Measurements from ENCODE around the gene FCER1G. TPM values are rescaled to one million over a fixed set of nuclear protein-coding genes. Genes with fewer than 3 reads are reported as not detected.

FCER1G gene
- 0.26 and 0.49 TPM in 2 replicates for total RNA-seq

DNA sequence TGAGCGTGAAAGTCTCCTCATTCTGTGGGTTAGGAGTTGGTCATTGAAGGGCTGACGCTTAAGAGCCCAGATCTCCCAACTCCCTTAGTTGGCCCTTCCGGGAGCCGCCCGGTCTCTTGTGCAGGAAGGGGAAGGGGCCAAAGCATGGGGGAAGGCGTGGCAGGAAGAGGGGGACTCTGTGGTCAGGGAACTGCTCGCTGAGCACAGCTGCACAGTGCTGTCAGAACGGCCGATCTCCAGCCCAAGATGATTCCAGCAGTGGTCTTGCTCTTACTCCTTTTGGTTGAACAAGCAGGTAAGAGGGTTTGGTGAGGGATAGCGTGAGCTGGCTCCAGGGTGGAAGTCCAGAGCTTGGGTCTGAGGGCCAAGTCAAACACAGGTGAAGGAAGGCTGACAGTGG is at the start of gene FCER1G:
TSS of gene FCER1G (plus strand) at position 220 of the 400 bp plus-strand sequence. CDS start at position 247, 27 bp downstream.
- no peak for DNase-seq (ENCODE audit: low read depth, low spot score)

DNA sequence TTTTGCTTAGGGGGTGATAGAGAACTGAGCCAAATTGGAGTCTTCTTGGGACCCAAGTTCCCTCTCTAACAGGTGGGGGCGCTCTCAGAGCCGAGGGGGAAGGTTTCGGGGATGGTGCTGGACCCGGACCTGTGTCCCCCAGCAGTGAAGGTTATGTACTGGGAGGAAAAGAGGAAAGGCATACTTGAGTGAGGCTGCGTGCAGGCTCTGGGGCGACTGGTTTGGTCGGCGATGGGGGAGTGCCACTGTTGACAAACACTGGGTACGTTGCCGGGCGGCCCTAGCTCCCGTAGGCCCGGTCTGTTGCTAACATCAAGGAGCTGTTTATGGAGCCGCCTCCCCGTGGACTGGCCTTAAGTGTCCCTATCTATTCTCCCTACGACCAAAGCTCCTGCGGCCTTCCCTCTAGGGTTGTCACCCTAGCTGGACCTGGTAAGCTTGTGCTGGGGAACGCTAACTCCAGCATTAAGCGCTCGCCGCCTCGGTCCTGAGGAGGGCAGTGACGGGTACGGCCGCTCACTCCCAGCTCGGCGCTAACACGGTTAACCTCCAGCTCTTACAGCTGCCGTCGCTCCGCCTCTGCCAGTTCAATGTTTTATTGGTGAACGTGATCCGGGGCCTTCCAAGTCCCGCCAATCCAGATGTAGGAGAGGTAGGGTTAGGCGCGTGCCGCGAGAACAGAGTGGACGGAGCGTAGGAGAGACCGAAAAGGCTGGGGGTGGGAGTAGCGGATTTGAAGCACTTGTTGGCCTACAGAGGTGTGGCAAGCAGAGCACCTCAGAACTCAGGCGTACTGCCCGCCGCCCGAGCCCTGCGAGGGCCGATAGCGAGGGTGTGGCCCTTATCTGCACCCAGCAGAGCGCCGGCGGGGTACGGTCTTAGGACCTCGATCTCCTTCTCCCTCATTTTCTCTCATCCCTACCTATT is 49.1 kb upstream of the FCER1G start, which contains the start of gene PPOX:
TSS of gene PPOX (plus strand) at position 685 of the 927 bp plus-strand sequence. CDS start 422 bp downstream, outside the sequence.
- DNase-seq (ENCODE audit: low read depth, low spot score), result peak; percentile 96

DNA sequence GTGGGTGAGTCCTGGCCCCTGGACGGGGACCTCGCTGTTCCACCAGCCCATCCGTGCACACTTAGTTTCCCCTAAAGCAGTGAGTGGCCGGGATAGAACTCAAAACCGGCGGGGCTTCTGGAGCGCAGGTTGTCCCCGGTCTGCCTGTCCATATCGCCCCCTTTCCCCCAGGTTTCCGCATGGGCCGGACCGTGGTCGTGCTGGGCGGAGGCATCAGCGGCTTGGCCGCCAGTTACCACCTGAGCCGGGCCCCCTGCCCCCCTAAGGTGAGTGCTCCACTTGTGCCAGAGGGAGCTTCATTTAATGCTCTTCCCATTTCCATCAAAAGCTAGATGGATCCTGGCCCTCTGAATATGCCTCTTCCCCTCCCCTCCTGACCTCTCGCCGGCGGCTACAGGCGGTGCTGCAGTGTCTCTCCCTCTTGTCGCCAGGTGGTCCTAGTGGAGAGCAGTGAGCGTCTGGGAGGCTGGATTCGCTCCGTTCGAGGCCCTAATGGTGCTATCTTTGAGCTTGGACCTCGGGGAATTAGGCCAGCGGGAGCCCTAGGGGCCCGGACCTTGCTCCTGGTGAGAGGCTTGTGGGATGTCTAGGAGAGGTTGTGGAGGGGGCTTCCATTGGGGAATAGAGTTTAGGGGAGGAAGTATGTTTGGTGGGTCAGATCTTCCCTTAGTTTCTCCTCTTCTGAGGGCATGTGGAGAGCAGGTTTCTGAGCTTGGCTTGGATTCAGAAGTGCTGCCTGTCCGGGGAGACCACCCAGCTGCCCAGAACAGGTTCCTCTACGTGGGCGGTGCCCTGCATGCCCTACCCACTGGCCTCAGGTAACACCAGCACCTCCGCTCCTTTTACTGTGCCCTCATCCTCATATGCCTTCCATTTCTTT is 48.2 kb upstream of the FCER1G start:
- DNase-seq (ENCODE audit: low read depth, low spot score), result no peak

DNA sequence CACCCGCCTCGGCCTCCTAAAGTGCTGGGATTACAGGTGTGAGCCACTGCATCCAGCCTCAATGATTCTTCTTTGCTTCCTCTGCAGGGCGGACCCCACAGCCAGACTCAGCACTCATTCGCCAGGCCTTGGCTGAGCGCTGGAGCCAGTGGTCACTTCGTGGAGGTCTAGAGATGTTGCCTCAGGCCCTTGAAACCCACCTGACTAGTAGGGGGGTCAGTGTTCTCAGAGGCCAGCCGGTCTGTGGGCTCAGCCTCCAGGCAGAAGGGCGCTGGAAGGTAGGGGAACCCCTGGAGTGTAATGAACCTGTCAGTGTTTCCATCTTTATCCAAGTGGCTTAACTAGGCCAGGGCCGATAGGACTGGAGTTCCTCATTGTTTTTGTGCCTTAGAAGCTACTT is 46.2 kb upstream of the FCER1G start:
- DNase-seq (ENCODE audit: low read depth, low spot score), result no peak

DNA sequence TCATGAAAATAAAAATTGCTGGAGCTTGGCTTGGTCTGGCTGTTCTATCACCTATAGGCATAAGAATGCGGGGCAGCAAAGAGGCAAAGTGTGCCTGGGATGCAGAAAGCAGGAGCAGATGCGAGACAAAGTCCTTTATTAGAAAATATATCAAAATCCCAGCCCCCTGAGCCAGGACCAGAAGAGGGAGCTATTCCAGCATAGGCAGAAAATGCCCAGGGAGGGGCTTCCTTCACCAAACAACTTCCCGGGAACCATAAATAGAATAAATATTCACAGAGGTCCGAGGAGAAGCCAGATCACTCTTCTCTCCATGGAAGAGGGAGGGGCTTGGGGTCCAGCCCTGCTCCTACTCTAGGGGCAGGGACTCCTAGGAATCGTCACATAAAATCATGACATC is 43.9 kb upstream of the FCER1G start:
- no peak for DNase-seq (ENCODE audit: low read depth, low spot score)

DNA sequence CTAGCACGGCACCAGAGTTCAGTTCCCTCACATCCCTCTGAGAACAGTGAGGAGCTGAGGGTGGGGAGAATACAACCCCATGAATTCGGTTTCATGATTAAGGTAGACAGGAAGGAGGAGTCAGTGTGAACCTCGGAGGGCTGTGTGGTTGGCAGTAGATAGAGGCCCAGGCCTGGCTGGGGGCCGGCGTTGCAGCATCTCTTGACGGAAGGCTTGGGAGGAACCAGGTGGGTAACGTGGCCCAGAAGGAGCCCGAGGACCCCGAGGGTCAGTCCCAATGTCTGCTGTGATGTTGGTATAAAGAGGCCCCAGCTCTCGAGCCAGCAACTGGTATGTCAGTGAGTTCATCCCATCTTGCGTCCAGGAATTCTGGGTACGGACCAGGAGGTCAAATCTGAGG is 43.4 kb upstream of the FCER1G start:
- no peak for DNase-seq (ENCODE audit: low read depth, low spot score)

DNA sequence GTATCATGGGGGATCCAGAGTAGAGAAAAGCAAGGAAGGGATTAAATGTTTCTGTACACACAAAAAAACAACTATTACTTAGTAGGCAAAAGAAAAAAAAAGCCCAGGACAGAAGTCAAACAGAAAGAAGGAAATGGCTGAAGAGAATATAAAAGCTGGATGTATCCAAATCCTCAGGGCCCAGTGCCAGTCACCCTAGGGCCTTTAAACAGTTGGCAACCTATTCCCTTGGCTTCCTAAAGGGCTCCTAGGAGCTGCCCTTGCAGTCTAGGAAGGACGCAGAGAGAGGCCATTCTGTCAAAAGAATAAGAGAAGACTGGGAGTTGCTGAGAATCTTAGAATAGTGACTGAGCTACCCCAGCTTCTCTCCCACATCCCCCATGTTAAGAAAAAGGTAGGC is 42.7 kb upstream of the FCER1G start:
- DNase-seq (ENCODE audit: low read depth, low spot score), result no peak

DNA sequence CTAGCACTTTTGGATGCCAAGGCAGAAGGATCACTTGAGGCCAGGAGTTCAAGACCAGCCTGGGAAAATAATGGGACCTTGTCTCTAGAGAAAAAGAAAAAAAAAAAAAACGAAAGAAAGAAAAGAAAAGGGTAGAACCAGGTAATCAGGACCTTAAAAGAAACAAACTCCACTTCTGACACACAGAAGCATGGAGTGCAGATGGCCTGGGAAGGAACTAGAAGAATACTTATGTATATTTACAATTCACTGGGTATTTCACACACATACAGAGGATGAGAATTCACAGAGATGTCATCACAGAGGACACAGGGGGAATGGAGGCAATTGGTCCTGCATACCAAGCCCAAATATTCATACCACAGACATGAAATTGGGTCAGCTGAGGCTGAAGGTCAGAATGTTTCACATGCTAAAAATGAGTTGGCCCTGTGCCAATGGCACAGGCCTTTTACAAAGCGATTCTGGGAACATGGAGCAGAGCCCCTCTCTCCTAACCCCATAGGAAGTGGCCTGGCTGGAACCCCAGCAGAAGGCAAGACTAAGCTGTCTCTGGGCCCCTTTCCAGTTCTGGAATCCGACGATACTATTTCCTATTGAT is 42.2 kb upstream of the FCER1G start:
- DNase-seq (ENCODE audit: low read depth, low spot score), result no peak

DNA sequence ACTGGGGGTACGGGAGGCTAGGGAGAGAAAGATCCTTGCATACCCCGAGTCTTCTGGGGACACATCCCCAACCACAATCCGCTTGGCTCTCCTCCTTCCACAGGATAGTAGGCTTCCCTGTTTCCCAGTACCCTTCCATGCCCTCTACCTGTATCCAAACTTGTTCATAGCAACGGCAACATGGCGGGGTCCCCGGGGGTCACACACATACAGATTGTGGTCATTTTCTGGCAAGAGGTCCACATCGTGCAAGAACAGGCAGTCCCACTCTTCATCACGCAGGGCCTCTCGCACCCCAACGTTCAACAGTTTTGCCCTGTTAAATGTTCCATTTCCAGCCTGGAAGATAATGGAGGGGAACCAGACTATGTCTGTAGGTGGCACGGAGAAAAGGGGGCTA is 41.4 kb upstream of the FCER1G start:
- no peak for DNase-seq (ENCODE audit: low read depth, low spot score)

DNA sequence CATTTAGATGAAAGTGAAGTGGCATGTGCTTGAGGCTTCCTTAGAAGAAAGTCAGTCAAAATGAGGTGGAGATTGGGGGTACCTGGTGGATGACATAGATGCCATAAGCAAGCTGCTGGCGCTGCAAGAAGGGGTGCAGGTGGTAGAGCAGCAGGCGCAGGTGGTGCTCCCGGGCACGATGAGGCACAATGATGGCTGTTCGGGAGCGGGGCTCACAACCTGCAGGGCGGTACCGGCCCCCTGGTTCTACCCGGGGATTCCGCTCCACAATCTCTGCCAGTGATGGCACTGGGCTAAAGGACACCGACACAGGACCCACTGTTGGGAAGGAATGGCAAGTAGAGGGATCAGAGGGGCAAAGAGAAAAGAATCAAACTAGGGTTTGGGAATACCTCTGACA is 40.2 kb upstream of the FCER1G start:
- DNase-seq (ENCODE audit: low read depth, low spot score), result no peak

DNA sequence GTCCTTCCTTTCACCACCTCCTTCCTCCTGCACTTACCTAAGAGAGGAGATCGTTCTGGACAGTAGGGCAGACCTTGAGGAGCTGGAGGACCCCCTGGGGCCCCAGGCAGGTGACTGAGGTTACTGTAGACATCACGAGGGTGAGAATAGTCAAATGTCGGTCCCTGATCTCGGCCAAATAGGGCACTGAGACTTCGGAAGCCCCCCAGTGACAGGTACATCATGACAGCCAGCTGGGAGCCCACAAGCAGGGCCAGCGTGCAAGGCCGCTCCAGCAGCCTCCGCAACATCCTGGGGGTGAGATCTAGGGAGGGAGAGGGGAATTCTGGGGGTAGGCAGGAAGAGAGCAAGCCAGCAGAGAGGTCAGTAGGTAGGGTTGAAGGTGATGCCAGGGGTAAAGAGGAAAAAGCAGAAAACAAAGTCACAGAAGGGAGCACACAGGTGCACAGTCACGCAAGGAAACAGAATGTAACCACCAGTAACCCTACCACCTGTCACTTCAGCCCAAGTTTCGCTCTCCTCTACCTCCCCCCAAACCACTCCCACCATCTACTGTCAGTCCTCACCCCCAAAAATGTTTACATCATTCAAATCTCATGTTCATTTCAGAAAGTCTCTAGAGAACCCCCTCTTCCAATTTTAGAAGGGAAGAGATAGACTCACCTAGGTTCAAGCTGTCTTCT is 39.2 kb upstream of the FCER1G start:
- DNase-seq (ENCODE audit: low read depth, low spot score), result no peak

DNA sequence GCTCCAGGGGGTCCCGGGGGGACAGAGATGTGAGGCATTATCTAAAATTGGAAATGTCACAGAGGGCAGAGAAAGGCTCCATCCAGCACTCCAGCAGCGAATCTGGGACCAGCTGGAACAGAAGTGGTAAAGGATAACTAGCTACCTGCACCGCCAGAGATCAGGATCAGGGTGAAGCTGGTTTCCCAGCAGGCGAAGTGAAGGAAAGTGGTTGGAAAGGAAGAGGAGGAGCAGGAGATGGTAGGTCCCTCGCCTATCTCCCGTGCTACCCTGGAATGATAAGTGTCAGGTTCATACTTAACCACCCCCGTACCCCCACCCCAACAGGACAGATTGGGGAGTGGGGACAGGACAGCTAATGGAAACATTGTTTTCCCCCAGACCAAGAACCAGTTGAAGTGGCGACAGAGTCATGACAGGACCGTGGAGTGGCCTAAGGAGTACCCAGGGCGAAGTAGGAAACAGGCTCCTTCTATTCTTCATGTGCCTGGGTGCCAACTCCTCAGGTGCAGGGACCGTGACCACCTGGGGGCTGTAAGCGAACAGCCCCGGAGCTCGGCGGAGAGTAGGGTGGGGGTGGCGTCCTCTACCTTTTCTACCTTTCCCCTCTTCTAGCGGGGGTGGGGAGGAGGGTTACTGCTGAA is 38.5 kb upstream of the FCER1G start:
- DNase-seq (ENCODE audit: low read depth, low spot score), result no peak

DNA sequence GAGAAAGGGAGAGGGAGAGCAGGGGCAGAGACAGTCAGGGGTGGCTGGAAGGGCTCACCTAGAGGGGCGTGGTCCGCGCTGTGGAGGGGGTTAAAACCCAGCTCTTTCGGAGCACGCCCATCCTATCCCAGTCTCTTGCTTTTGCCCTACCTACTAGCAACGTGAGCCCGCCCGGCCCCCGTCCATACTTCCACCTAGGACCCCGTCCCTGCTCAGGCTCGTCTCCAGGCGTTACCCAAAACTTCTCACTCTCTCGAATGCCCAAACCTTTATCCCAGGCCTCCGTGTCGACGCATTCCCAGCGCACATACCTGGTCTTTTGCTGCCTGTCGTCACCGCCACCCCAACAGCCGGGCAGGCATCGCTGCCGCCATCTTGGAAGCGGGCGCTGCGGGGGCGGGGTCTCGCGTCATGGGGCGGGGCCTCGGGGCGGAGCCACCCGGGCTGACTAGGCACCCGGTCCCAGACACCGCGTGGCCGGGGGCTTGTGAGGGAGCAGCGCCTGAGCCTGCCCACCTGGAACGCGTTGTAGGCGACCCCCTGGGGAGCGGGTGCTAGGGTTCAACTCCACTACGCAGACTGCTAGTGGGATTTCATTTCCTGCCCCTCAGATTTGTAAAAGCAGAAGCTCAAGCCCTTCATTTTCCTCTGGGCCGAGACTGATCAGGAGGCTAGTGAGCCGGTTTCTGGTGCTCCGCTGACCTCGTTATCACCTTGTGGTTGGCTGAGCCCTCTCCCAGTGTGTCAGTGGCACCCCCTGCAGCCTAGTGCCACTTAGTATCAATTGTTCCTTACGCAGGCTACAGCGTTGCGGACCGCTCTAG is 37.8 kb upstream of the FCER1G start, which contains the start of gene B4GALT3:
TSS of gene B4GALT3 (minus strand) at position 396 of the 824 bp plus-strand sequence. CDS start 1,447 bp downstream, outside the sequence.
- no peak for DNase-seq (ENCODE audit: low read depth, low spot score)

DNA sequence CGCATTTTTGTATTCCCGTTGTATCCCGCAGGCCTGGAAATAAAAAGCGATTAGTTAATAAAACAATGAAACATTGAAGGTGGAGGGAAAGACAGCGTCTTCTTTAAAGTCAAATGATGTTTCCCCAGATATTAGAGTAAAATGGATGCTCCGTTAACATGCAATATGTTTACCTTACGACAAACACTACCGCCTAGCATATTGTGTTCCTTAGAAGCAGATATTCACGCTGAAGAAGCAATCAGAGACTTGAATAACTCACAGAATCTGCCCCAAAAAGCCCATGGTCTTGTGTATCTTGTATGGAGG is 37.2 kb upstream of the FCER1G start:
- DNase-seq (ENCODE audit: low read depth, low spot score), result no peak

DNA sequence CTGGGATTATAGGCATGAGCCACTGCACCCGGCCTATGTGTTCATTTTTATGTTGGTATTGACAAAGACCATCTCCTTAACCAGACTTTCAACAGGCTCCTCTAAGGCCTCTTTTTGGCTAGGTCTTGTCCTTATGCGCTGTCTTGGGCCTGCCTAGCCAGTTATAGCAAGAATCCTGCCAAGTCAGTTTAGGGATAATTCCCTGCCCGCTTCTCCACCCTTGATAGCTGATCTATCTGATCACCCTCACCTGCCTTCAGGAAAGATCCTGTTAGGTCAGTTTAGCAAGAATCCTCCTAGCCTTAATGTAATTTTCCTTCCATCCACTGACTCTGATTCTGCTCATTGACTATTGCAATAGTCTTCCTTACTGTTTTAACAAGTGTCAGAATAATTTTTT is 35.4 kb upstream of the FCER1G start:
- DNase-seq (ENCODE audit: low read depth, low spot score), result no peak

DNA sequence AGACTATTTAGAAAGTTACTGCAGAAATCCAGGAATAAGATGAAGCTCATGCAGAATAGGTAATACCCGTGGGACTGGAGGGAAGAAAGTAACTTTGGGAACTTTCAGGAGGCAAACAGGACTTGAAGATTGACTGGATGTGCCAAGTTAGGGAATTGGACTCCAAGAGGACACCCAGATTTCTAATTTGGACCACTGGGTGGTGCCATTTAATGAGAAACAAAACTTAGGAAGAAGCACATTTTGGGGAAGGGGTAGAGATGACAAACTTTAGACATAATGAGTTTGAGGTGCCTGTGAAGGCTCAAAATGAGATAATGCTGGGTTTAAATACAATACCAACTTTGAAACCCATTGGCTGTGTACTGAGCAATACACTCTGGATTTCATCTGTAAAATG is 34.5 kb upstream of the FCER1G start:
- DNase-seq (ENCODE audit: low read depth, low spot score), result no peak

DNA sequence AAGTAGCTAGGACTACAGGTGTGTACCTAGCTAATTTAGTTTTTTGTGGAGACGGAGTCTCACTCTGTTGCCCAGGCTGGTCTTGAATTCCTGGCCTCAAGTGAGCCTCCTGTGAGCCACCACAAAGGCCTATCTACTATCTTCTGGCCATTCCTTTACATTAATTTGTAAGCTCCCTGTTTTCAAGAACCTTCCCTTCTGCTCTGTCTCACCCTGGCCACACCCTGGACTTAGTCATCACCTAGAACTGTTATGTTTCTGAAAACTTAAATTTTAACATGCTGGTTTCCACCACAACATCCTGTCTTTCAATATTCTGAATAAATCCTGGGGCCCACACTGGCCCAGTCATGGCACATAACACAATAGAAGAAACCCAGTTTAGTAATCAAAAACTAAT is 32.9 kb upstream of the FCER1G start:
- no peak for DNase-seq (ENCODE audit: low read depth, low spot score)

DNA sequence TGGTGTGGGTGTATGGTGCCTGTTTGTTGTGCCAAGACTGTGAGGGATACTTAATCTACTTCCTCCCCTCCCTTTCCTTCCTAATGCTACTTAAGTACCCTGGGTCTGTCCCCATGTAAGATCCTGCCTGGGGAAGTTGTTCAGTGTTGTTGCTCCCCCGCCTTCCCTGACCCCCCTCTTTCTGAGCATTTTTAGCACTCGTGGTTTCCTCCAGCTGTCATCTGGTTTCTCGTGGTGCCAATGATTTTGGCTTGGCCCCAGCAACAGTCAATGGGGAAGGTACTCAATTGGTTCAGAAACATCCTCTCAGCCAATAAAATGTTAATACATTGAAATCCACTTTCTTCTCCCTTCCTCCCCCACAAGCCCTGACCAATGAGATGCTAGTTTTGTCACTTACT is 29.8 kb upstream of the FCER1G start:
- peak; percentile 90 for DNase-seq (ENCODE audit: low read depth, low spot score)

DNA sequence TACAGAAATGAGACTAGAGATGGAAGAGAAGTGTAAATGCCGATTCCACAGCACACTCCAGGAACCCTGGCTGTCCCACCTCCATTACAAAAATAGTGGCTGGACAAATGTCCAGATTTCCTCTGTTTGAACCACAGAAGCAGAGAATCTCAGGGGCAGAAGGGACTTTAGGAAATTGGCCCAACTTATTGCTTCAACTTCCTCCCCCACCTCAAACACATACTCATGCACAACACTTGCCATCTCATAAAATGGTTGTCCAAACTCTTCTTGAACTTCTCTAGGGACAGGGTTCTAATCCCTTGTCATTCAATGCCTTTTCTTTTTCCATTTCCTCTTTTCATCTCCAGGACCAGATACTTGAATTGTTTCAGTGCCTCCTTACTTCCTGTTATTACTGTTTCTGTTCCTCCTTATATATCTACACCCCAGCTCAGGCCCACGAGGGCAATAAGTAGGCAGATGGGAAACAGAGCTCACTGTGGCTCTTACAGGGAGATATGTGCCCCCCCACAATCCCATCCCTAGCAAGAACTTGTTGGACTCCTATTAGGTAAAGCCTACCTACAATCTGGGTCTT is 29.3 kb upstream of the FCER1G start:
- no peak for DNase-seq (ENCODE audit: low read depth, low spot score)
